ENCODE results near the gene ENOX1. TPM values are rescaled to one million over a fixed set of nuclear protein-coding genes. Genes with fewer than 3 reads are reported as not detected.

ENOX1 gene
- total and polyA plus RNA-seq, 9 of the 15 experiments (the other 6 are each of a cell fraction or from before 2014, with no cell fraction given): not detected

DNA sequence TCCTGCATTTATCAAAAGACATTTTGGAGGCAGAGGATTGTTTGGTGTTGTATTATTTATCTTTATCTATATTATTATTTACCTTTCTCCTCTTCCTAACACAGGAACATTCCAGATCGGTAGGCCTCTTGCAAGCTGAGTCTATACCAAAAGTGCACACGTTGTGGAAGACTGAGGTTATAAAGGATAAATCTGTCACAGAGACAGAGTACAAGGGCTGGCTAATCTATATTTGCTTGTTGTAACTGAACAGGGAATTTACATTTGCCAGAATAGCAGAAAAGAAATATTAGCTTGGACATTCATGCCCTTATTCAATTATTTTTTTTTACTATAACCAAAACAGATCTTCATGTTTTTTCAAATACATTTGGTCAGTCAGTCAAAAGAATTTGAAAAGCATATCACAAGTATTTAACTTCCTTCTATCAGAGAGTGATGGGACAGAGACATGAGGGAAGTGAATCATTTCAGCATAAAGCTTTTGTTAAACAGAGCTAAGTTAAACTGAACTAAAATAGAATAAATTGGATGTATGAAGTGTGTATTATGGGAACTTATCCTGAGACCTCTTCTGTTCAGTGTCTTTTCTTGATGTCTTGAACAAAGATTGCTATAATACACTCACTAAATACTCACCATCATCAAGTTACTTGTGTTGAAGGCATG lies 410.8 kb downstream of the ENOX1 start:
- Histone ChIP-seq H4K20me1 (replicated peaks; ENCODE audit: control insufficient read depth, insufficient read depth, low read length) (no peaks in the 10 kb centered on the region), H3K4me3 (no peak overlapping the region), H3K27me3 (ENCODE audit: control insufficient read depth in 2 of 2, insufficient read depth in 2 of 2, low read length in 2 of 2) (no peaks in the 10 kb centered on the region), H3K36me3 (ENCODE audit: control insufficient read depth, insufficient read depth, low read length) (no peaks in the 10 kb centered on the region), H3K4me2 (ENCODE audit: insufficient read depth, low read length) (no peak overlapping the region), H2AFZ (ENCODE audit: low read depth, low read length) (no peak overlapping the region), H3K4me1 (replicated peaks in 1 of 2; ENCODE audit: control insufficient read depth in 2 of 2, insufficient read depth in 2 of 2, low read length in 2 of 2) (no peaks in the 10 kb centered on the region), H3K27ac (ENCODE audit: extremely low read depth, low read depth, low read length) (no peak overlapping the region), H3K9ac (ENCODE audit: insufficient read depth in 1 of 2, low read depth in 2 of 2, low read length in 2 of 2) (no peak overlapping the region), H3K9me3 (replicated peaks; ENCODE audit: control insufficient read depth, insufficient read depth, low read depth, low read length) (no peaks in the 10 kb centered on the region), H3K79me2 (ENCODE audit: control insufficient read depth, insufficient read depth, low read length) (no peaks in the 10 kb centered on the region), H3K9me1 (ENCODE audit: control insufficient read depth, insufficient read depth, low read length) (no peaks in the 10 kb centered on the region)
- FAIRE-seq: no peak
- in situ Hi-C loops (cut with MboI) (no loop called here), intact Hi-C loops (cut with micrococcal nuclease) (no loop called here)
- ChIA-PET CTCF (ENCODE audit: low intra/inter-chr PET ratio) (no interaction called here), POLR2A (no interaction called here)
- 0% methylated on average over 2 of the region's 2 CpGs for WGBS (ENCODE audit: insufficient coverage, low coverage, missing lambda C conversion rate)
- no peak for TF ChIP-seq NFIC (IDR thresholded peaks at IDR 0.05)
- TF ChIP-seq, protein P1, sequence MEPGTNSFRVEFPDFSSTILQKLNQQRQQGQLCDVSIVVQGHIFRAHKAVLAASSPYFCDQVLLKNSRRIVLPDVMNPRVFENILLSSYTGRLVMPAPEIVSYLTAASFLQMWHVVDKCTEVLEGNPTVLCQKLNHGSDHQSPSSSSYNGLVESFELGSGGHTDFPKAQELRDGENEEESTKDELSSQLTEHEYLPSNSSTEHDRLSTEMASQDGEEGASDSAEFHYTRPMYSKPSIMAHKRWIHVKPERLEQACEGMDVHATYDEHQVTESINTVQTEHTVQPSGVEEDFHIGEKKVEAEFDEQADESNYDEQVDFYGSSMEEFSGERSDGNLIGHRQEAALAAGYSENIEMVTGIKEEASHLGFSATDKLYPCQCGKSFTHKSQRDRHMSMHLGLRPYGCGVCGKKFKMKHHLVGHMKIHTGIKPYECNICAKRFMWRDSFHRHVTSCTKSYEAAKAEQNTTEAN (CRISPR knock-in tag; IDR thresholded peaks at IDR 0.05): no peak
- TF ChIP-seq, protein P2, sequence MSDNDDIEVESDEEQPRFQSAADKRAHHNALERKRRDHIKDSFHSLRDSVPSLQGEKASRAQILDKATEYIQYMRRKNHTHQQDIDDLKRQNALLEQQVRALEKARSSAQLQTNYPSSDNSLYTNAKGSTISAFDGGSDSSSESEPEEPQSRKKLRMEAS (CRISPR knock-in tag; IDR thresholded peaks at IDR 0.05): no peak
- TF ChIP-seq FOXJ3 (CRISPR knock-in tag; IDR thresholded peaks at IDR 0.05): no peak
- TF ChIP-seq ZNF239 (CRISPR knock-in tag; IDR thresholded peaks at IDR 0.05): no peak
- TF ChIP-seq ZNF165 (CRISPR knock-in tag; IDR thresholded peaks at IDR 0.05; ENCODE audit: borderline replicate concordance): no peak
- no peak for TF ChIP-seq TRIM28 (IDR thresholded peaks at IDR 0.05)
- TF ChIP-seq ZNF232 (CRISPR knock-in tag; IDR thresholded peaks at IDR 0.05): no peak
- no peak for ATAC-seq
- no peak for DNase-seq (ENCODE audit: extremely low read depth in 1 of 4, low spot score in 3 of 4)
- no TSS peak for BruUV-seq (replicated peaks)
